CD4-positive, alpha-beta T cell treated with Interleukin-4 for 4 hours (primary cell): ENCODE results near the gene ATP6AP1.
"Not testable (repeated sequence)": the region's sequence is repeated elsewhere in the genome, so short reads cannot be mapped to it uniquely, and the experiment has no call there.

Experiments used
- DNase-seq: peaks from one replicate; pipeline ENCODE4 v3.0.0-alpha.2; 2020

Gene ATP6AP1

GRCh38 chrX:154428176-154429171 lies at the start of gene ATP6AP1:
ATP6AP1 (plus strand) TSS chrX:154428677; CDS start chrX:154428693, 16 bp downstream.
- peak; percentile 92 for DNase-seq

GRCh38 chrX:154378799-154379568 lies 49.5 kb upstream of the ATP6AP1 start, which contains the start of gene EMD:
EMD (plus strand) TSS chrX:154379295; CDS start chrX:154379485, 190 bp downstream.
- peak; percentile 98 for DNase-seq

DNA sequence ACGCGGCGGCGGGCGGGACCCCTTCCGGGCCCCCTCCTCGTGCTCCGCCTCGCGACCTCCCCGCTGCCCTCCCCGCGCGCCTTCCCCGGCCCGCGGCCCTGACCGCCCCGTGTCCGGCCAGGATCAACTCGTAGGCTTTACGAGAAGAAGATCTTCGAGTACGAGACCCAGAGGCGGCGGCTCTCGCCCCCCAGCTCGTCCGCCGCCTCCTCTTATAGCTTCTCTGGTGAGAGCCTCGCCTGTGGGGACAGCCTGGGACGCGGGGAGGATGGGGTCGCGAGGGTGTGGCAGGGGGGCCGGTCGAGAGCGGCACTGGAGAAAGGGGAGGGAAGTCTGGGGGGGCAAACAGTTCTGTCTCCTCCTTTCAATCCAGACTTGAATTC lies 48.9 kb upstream of the ATP6AP1 start:
- DNase-seq: no peak

DNA sequence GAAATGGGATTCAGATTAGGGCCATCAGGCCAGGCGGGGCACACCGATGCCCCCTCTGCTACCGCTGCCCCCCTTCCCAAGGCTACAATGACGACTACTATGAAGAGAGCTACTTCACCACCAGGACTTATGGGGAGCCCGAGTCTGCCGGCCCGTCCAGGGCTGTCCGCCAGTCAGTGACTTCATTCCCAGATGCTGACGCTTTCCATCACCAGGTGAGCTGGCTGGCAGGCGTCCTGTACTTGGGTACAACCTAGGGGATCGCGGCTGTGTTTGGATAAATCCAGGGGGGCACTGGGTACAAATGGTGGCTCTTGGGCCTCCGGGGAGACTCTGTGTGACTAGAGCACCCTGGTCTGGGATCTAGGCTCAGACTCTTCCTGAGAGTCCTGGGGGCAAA lies 48.3 kb upstream of the ATP6AP1 start:
- no peak for DNase-seq

GRCh38 chrX:154380787-154381186 lies 47.7 kb upstream of the ATP6AP1 start:
- DNase-seq: no peak

DNA sequence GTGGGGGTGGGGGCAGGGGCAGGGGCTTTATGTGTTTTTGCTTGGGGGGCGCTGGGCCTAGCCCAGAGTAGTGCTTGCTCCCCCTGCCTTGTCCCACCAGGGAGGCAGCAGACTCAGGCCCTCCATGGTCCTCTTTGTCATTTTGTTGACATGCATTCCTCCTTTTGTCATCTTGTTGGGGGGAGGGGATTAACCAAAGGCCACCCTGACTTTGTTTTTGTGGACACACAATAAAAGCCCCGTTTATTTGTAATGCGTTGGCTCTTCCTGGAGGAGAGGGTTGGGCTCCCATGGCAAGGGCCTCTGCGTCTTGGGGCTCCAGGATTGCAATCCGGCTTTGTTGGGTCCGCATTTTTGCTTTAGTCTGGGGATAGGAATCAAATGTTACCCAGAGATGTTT lies 47.2 kb upstream of the ATP6AP1 start:
- no peak for DNase-seq

DNA sequence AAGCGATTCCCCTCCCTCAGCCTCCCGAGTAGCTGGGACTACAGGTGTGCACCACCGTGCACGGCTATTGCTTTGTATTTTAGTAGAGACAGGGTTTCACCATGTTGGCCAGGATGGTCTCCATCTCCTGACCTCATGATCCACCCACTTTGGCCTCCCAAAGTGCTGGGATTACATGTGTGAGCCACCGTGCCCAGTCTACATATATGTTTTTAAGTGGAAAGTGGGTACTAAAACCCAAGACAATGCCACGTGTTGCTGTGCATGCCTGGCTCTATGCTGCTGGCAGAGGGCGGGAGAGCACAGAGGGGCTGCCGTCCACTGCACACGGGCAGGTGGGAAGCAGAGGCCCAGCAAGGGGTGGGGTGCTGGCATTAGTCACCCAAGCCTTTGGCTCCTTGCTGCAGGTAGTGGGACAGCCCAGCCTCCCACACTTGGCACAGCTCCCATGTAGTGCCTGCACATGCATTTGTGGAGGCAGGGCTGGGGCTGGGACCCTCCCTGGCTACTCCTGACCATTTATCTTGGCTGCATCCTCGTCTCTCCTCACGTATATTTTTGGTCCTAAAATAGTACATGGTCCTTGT lies 45.9 kb upstream of the ATP6AP1 start:
- no peak for DNase-seq

GRCh38 chrX:154383359-154384283 lies 44.9 kb upstream of the ATP6AP1 start:
- DNase-seq: no peak

- DNase-seq: no peak
Measured at GRCh38 chrX:154384284-154384892, 44.1 kb upstream of the ATP6AP1 start.

DNA sequence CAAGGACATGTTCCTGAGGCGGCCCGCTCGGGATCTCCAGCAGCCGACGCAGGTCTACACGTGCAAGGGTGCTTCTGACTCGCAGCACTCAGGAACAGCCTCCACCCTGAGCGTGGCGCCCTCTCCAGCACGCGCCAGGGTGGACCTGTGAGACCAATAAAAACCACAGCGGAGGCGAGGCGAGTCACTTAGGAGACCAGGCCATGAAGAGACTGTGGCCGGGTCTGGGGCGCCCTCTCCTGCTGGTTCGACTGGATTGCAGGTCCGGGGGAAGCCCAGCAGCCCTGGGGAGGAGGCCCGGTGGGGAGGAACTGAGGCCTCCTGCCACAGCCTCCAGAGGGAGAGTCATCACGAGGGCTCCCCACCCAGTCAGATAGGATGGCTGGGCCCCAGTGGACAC lies 40.4 kb upstream of the ATP6AP1 start:
- DNase-seq: not testable (repeated sequence)

GRCh38 chrX:154388649-154389048 lies 39.8 kb upstream of the ATP6AP1 start:
- not testable (repeated sequence) for DNase-seq

DNA sequence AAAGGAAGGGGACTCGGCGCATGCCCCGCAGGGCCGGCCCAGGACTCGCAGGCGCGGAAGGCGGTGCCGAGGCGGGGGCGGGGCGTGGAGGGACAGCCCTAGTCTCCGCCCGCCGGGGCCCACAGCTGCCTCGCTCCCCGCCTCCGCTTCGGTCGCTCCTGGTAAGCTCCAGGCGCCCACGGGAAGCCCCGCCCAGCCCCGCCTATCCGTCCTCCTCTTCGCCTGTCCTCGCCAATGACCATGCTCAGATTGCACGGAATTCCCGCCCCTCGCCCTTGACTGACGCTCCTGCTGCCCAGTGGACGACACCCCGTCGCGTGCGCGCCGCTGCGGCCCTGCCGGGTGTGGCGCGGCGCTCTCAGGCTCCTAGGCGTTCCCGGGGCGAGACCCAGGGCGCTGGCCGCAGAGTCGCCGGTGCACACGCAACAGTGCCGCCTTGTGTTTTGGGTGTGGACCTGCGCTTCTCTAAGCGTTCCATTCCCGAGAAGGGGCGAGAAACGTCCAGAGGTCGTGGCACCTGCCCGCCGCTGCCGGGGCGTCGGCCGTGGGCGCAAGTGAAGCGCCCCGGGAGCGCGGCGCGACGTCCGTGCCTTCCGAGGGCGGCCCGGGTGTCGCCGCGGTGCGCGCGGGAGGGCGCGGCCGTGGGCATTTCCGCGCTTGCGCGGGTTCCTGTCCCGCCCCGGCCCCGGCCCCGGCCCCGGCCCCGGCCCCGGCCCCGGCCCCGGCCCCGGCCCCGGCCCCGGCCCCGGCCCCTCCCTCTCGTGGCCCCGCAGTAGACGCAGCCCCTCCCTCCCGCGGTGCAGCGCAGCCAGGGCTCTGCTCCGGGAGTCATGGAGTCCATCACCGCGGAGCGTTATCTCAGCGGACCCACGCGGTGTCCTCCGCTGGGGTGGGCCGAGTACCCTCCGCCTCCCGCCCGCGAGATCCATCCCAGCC lies 38.4 kb upstream of the ATP6AP1 start:
- peak; percentile 33 for DNase-seq

DNA sequence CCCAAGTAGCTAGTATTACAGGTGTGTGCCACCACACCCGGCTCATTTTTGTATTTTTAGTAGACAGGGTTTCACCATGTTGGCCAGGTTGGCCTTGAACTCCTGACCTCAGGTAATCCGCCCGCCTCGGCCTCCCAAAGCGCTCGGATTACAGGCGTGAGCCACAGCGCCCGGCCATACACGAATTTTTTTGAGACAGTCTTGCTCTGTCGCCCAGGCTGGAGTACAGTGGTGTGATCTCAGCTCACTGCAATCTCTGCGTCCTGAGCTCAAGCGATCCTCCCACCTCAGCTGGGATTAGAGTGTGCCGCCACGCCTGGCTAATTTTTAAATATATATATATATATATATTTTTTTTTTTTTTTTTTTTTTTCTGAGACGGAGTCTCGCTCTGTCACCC lies 32.1 kb upstream of the ATP6AP1 start:
- not testable (repeated sequence) for DNase-seq

DNA sequence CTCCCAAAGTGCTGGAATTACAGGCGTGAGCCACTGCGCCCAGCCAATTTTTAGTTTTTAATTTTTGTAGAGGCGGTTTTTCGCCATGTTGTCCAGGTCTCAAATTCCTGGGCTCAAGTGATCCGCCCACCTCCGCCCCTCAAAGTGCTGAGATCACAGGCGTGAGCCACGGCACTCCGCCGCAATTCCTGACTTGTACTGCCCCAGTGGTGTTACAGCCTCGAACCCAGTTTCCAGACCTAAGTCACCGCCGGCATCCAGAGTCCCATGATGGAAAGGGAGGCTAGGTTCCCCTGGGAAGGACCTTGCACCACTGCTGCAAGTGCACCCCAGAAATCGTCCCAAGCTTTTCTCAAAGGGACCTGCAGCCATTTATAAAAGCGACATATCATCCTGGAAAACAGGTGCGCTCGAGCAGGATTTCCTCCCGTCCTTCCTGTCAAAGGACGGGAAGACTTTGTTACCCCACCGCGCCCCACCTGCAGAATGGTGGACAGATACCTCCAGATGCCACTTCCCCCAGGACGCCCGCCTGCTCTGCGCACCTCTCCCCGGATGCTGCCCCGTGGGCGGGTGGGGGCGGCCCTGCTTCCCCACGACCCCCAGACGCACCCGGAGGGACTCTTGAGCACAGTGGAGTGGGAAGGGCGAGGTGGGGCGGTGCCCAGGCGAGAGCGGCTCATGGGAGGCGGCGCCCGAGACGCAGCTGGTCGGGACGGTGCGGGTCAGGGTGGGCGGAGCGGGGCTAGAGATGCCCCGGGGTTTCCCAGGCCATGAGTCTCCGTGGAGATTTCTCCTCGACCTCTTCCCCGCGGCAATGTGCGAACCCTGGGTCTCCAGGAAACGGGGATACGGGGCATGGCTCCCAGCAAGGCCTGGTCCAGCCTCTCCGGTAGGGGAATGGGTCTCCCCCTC lies 31.2 kb upstream of the ATP6AP1 start:
- DNase-seq: peak; percentile 55

- peak; percentile 96 for DNase-seq
Measured at GRCh38 chrX:154397888-154398667, 30.4 kb upstream of the ATP6AP1 start, which contains the start of gene RPL10. RPL10 (plus strand) TSS chrX:154398377; CDS start chrX:154398520, 143 bp downstream.

GRCh38 chrX:154398668-154399526 lies 29.6 kb upstream of the ATP6AP1 start:
- DNase-seq: peak; percentile 86
